H1 (cell line): Measurements from ENCODE around the gene MXI1. TPM values are rescaled to one million over a fixed set of nuclear protein-coding genes. Genes with fewer than 3 reads are reported as not detected.

ENCODE experiments used
- CTCF ChIA-PET: fragments of 300-600 bp; sonication (Branson Sonifier 250); formaldehyde crosslinking; loops from one replicate; lab custom pipeline; 2021; ENCODE audit not compliant: partially characterized antibody; lab: Charles Lee
- POLR2A ChIA-PET: fragments of 300-600 bp; sonication (Branson Sonifier 250); formaldehyde crosslinking; loops from one replicate; lab custom pipeline; 2021; ENCODE audit warnings: inconsistent platforms; ENCODE audit not compliant: partially characterized antibody; lab: Charles Lee
- DNase-seq, 2 experiments: peaks; one replicate each; pipeline versions ENCODE4 v3.0.0 to v3.0.0-alpha.2; 2010 to 2022; ENCODE audit warnings: low spot score in 2 of 2, low read depth in 1 of 2, mixed read lengths in 1 of 2
- FAIRE-seq: peaks from 2 replicates; lab custom pipeline; 2011; peaks lifted over from hg19 to GRCh38; lab: Jason Lieb, UNC
- H2AFZ ChIP-seq: 2 replicates; pipeline ENCODE4 v1.8.1; 2012; ENCODE audit warnings: low read length, inconsistent platforms
- H2AK5ac ChIP-seq: 2 replicates; pipeline ENCODE4 v1.6.1; 2013; ENCODE audit warnings: low read depth, low read length
- H2BK120ac ChIP-seq: replicated peaks from 2 replicates; pipeline ENCODE3; 2013; ENCODE audit warnings: low read depth, low read length, inconsistent platforms
- H2BK12ac ChIP-seq: 2 replicates; pipeline ENCODE4 v1.6.1; 2013; ENCODE audit warnings: low read depth, low read length
- H2BK15ac ChIP-seq: 2 replicates; pipeline ENCODE4 v1.6.1; 2013; ENCODE audit warnings: low read length
- H2BK20ac ChIP-seq: 2 replicates; pipeline ENCODE4 v1.6.1; 2013; ENCODE audit warnings: low read length
- H2BK5ac ChIP-seq: 2 replicates; pipeline ENCODE4 v1.6.1; 2013; ENCODE audit warnings: low read depth, low read length
- H3K14ac ChIP-seq: 2 replicates; pipeline ENCODE4 v1.6.1; 2013; ENCODE audit warnings: inconsistent platforms; ENCODE audit not compliant: insufficient read length
- H3K18ac ChIP-seq: 2 replicates; pipeline ENCODE4 v1.6.1; 2013; ENCODE audit warnings: low read length; ENCODE audit errors: extremely low read depth
- H3K23ac ChIP-seq: 2 replicates; pipeline ENCODE4 v1.6.1; 2013; ENCODE audit warnings: inconsistent platforms; ENCODE audit not compliant: insufficient read length
- H3K23me2 ChIP-seq: 2 replicates; pipeline ENCODE4 v1.6.1; 2013; ENCODE audit warnings: low read depth, low read length
- H3K27ac ChIP-seq: 2 replicates; pipeline ENCODE4 v1.6.1; 2011; ENCODE audit warnings: low read depth, low read length, inconsistent platforms
- H3K27me3 ChIP-seq, 4 experiments: replicated peaks in 1 of 4; 1 replicate in 1 of 4; 2 replicates in 3 of 4; pipeline versions ENCODE4 v1.6.1 to v1.8.1; 2011 to 2013; ENCODE audit warnings: low read length in 3 of 4, mild to moderate bottlenecking in 3 of 4, inconsistent platforms in 2 of 4, mixed read lengths in 2 of 4, moderate library complexity in 1 of 4; ENCODE audit not compliant: control insufficient read depth in 3 of 4, insufficient read depth in 3 of 4; ENCODE audit errors: extremely low read depth in 1 of 4
- H3K36me3 ChIP-seq, 4 experiments: 2 replicates each; pipeline versions ENCODE4 v1.6.1 to v1.8.1; 2011 to 2013; ENCODE audit warnings: mild to moderate bottlenecking in 4 of 4, low read length in 3 of 4, moderate library complexity in 2 of 4, control low read depth in 1 of 4, inconsistent platforms in 1 of 4; ENCODE audit not compliant: insufficient read depth in 4 of 4, control insufficient read depth in 2 of 4
- H3K4ac ChIP-seq: replicated peaks from 2 replicates; pipeline ENCODE3; 2013; ENCODE audit warnings: low read length, low read depth, mixed read lengths, inconsistent platforms; ENCODE audit not compliant: insufficient read length
- H3K4me1 ChIP-seq, 4 experiments: replicated peaks in 1 of 4; 1 replicate in 1 of 4; 2 replicates in 3 of 4; pipeline versions ENCODE4 v1.6.1 to v1.8.1; 2011 to 2013; ENCODE audit warnings: low read length in 3 of 4, inconsistent platforms in 2 of 4, mixed read lengths in 1 of 4; ENCODE audit not compliant: insufficient read depth in 4 of 4, control insufficient read depth in 3 of 4
- H3K4me2 ChIP-seq, 2 experiments: 2 replicates each; pipeline versions ENCODE4 v1.6.1 to v1.8.1; 2011 to 2013; ENCODE audit warnings: low read depth in 2 of 2, low read length in 2 of 2, control low read depth in 1 of 2, inconsistent platforms in 1 of 2, mild to moderate bottlenecking in 1 of 2; ENCODE audit not compliant: insufficient read depth in 1 of 2
- H3K4me3 ChIP-seq, 4 experiments: fragments of 200-600, 300-600 bp in 1 of 4; sonication (generic), shearing (Covaris generic), sonication (Bioruptor Twin) in 1 of 4; 2 replicates each; pipeline versions ENCODE4 v1.5.1 to v1.8.1; 2011 to 2016; ENCODE audit warnings: low read length in 4 of 4, low read depth in 3 of 4, control low read depth in 2 of 4, inconsistent platforms in 2 of 4, mild to moderate bottlenecking in 2 of 4, mixed read lengths in 1 of 4, moderate library complexity in 1 of 4; ENCODE audit not compliant: insufficient read depth in 2 of 4; ENCODE audit errors: extremely low read depth in 1 of 4
- H3K56ac ChIP-seq: replicated peaks from 2 replicates; pipeline ENCODE3; 2013; ENCODE audit warnings: low read depth, mild to moderate bottlenecking, mixed read lengths, low read length, inconsistent platforms; ENCODE audit not compliant: insufficient read length
- H3K79me1 ChIP-seq: 2 replicates; pipeline ENCODE4 v1.6.1; 2013; ENCODE audit warnings: low read depth, low read length, control low read depth
- H3K79me2 ChIP-seq, 2 experiments: 2 replicates each; pipeline versions ENCODE4 v1.6.1 to v1.8.1; 2012 to 2013; ENCODE audit warnings: low read length in 2 of 2, mild to moderate bottlenecking in 2 of 2, inconsistent platforms in 1 of 2; ENCODE audit not compliant: insufficient read depth in 2 of 2, control insufficient read depth in 1 of 2
- H3K9ac ChIP-seq, 4 experiments: replicated peaks in 1 of 4; 1 replicate in 1 of 4; 2 replicates in 3 of 4; pipeline versions ENCODE4 v1.6.1 to v1.8.1; 2011 to 2013; ENCODE audit warnings: low read depth in 3 of 4, low read length in 3 of 4, control low read depth in 2 of 4, mild to moderate bottlenecking in 2 of 4, moderate library complexity in 2 of 4, inconsistent platforms in 1 of 4; ENCODE audit errors: extremely low read depth in 1 of 4
- H3K9me3 ChIP-seq, 2 experiments: 2 replicates each; pipeline versions ENCODE4 v1.6.1 to v1.8.1; 2012 to 2013; ENCODE audit warnings: mild to moderate bottlenecking in 2 of 2, moderate library complexity in 2 of 2, control low read depth in 1 of 2, inconsistent platforms in 1 of 2, low read depth in 1 of 2, low read length in 1 of 2, mixed read lengths in 1 of 2; ENCODE audit not compliant: insufficient read depth in 2 of 2
- H4K20me1 ChIP-seq, 2 experiments: replicated peaks in 1 of 2; 2 replicates each; pipeline versions ENCODE3 to v1.8.1; 2011 to 2013; ENCODE audit warnings: inconsistent platforms in 2 of 2, low read length in 2 of 2, mild to moderate bottlenecking in 1 of 2; ENCODE audit not compliant: insufficient read depth in 2 of 2, control insufficient read depth in 1 of 2
- H4K5ac ChIP-seq: 2 replicates; pipeline ENCODE4 v1.6.1; 2013; ENCODE audit warnings: low read length, low read depth, mixed read lengths, inconsistent platforms; ENCODE audit not compliant: insufficient read length
- H4K8ac ChIP-seq: 2 replicates; pipeline ENCODE4 v1.8.0; 2013; ENCODE audit warnings: mild to moderate bottlenecking, moderate library complexity, low read length, inconsistent platforms; ENCODE audit not compliant: insufficient read depth; ENCODE audit errors: extremely low read depth
- H4K91ac ChIP-seq: replicated peaks from 2 replicates; pipeline ENCODE3; 2013; ENCODE audit warnings: low read length, mixed read lengths, inconsistent platforms; ENCODE audit not compliant: insufficient read length
- CBX5 ChIP-seq: fragments of 300-800, 300-1000 bp; sonication (generic); IDR thresholded peaks from 2 replicates; pipeline ENCODE4 v1.7.1; 2016; ENCODE audit warnings: antibody characterized with exemption, low read length, low read depth
- CHD1 ChIP-seq: IDR thresholded peaks from 2 replicates; pipeline ENCODE4 v1.6.1; 2012; ENCODE audit warnings: low read depth, low read length, improper control_type of control experiment
- CHD2 ChIP-seq: IDR thresholded peaks from 2 replicates; pipeline ENCODE4 v1.6.1; 2012; ENCODE audit warnings: low read length, improper control_type of control experiment
- CREB1 ChIP-seq: IDR thresholded peaks from 2 replicates; pipeline ENCODE4 v1.6.1; 2012; ENCODE audit warnings: inconsistent platforms
- GTF2F1 ChIP-seq: IDR thresholded peaks from 2 replicates; pipeline ENCODE4 v1.6.1; 2012; ENCODE audit warnings: low read depth, low read length, improper control_type of control experiment, borderline replicate concordance
- POU5F1 ChIP-seq: IDR thresholded peaks from 2 replicates; pipeline ENCODE4 v1.6.1; 2011; ENCODE audit warnings: low read depth, mild to moderate bottlenecking, low read length, moderate library complexity
- SRF ChIP-seq: IDR thresholded peaks from 2 replicates; pipeline ENCODE4 v1.6.1; 2011; ENCODE audit warnings: mild to moderate bottlenecking, low read depth, low read length, moderate library complexity
- SUZ12 ChIP-seq: fragments of 200-600 bp; sonication (generic); IDR thresholded peaks from 2 replicates; pipeline ENCODE4 v1.6.1; 2012; ENCODE audit warnings: mild to moderate bottlenecking, inconsistent platforms, low read length, moderate library complexity, mixed read lengths
- TEAD4 ChIP-seq: IDR thresholded peaks from 2 replicates; pipeline ENCODE4 v1.6.1; 2012; ENCODE audit warnings: low read depth, low read length, inconsistent platforms, mixed read lengths
- YY1 ChIP-seq: IDR thresholded peaks from 2 replicates; pipeline ENCODE4 v1.6.1; 2011; ENCODE audit warnings: low read depth, mild to moderate bottlenecking, low read length
- WGBS, 2 experiments: shearing (Covaris generic) in 1 of 2; methylation state at CpG; one replicate each; pipeline versions ENCODE4 v1.1.6 to v1.1.7; 2013 to 2015; ENCODE audit warnings: low lambda C conversion rate in 2 of 2, mixed read lengths in 2 of 2, inconsistent platforms in 1 of 2, low coverage in 1 of 2, missing lambda C conversion rate in 1 of 2; ENCODE audit not compliant: insufficient replicate concordance in 2 of 2, insufficient coverage in 1 of 2, insufficient read length in 1 of 2; ENCODE audit errors: extremely low coverage in 1 of 2, missing lambda C conversion rate in 1 of 2; 5-methylcytosine and 5-hydroxymethylcytosine counted together
- polyA plus RNA-seq, 7 experiments: library from polyadenylated mRNA; depleted of rRNA in 3 of 7; stranded (reverse) in 5 of 7; unstranded in 2 of 7; fragments of >200 nt in 5 of 7; fragments of 200-250 nt in 2 of 7; gene quantifications; 1 replicate in 5 of 7; 2 replicates in 1 of 7; 4 replicates in 1 of 7; pipeline versions ENCODE4 v1.2.1 to v1.2.3, GENCODE V29; 2011 to 2013; ENCODE audit warnings: missing spikeins in 2 of 7, mixed read lengths in 2 of 7
- total RNA-seq: library from RNA; stranded (reverse); fragmentation: NEBNext Ultra II Directional; extraction: Animal tissue kit (Norgen Biotek cat#: 25700); gene quantifications from 2 replicates; pipeline ENCODE4 v1.2.1, GENCODE V29; 2021
- TF ChIP-seq, protein P1 (sequence below), 3 experiments: IDR thresholded peaks; 1 replicate in 2 of 3; 2 replicates in 1 of 3; pipeline versions ENCODE4 v1.5.1 to v1.6.1; 2011; ENCODE audit warnings: low read length in 3 of 3, mild to moderate bottlenecking in 3 of 3, inconsistent platforms in 2 of 3, low read depth in 1 of 3, moderate library complexity in 1 of 3; ENCODE audit not compliant: insufficient read depth in 1 of 3; ENCODE audit errors: control extremely low read depth in 1 of 3
- TF ChIP-seq, protein P2 (sequence below): IDR thresholded peaks from 2 replicates; pipeline ENCODE4 v1.6.1; 2011; ENCODE audit warnings: low read length, improper control_type of control experiment

The MXI1 gene
- total and polyA plus RNA-seq, 2 of the 8 experiments (the other 6 are each of a cell fraction or from before 2014, with no cell fraction given): 5.7 to 8.8 TPM

- H3K79me2 ChIP-seq: no peaks in the 10 kb centered on the region
- TF ChIP-seq POU5F1 (no peak), CHD2 (no peak), CHD1 (no peak), CREB1 (no peak), SUZ12 (no peak), YY1 (no peak), SRF (no peak), TEAD4 (no peak), GTF2F1 (no peak), CBX5 (no peak)
- TF ChIP-seq, protein P1, sequence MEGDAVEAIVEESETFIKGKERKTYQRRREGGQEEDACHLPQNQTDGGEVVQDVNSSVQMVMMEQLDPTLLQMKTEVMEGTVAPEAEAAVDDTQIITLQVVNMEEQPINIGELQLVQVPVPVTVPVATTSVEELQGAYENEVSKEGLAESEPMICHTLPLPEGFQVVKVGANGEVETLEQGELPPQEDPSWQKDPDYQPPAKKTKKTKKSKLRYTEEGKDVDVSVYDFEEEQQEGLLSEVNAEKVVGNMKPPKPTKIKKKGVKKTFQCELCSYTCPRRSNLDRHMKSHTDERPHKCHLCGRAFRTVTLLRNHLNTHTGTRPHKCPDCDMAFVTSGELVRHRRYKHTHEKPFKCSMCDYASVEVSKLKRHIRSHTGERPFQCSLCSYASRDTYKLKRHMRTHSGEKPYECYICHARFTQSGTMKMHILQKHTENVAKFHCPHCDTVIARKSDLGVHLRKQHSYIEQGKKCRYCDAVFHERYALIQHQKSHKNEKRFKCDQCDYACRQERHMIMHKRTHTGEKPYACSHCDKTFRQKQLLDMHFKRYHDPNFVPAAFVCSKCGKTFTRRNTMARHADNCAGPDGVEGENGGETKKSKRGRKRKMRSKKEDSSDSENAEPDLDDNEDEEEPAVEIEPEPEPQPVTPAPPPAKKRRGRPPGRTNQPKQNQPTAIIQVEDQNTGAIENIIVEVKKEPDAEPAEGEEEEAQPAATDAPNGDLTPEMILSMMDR (IDR thresholded peaks at IDR 0.05; ENCODE audit: control extremely low read depth in 1 of 3, insufficient read depth in 1 of 3, low read depth in 1 of 3, low read length in 3 of 3): no peak
- TF ChIP-seq, protein P2, sequence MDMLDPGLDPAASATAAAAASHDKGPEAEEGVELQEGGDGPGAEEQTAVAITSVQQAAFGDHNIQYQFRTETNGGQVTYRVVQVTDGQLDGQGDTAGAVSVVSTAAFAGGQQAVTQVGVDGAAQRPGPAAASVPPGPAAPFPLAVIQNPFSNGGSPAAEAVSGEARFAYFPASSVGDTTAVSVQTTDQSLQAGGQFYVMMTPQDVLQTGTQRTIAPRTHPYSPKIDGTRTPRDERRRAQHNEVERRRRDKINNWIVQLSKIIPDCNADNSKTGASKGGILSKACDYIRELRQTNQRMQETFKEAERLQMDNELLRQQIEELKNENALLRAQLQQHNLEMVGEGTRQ: no peak
Measured at GRCh38 chr10:110217662-110218008, 10.2 kb downstream of the MXI1 start.

More at GRCh38 chr10:110217662-110218008, 10.2 kb downstream of the MXI1 start:
- Histone ChIP-seq H3K9ac (no peak overlapping the region), H2BK5ac (no peak overlapping the region), H3K56ac (no peak overlapping the region), H3K79me1 (no peaks in the 10 kb centered on the region), H2BK15ac (no peak overlapping the region), H4K8ac (no peak overlapping the region), H3K9me3 (no peaks in the 10 kb centered on the region), H2BK120ac (no peak overlapping the region), H3K27ac (no peak overlapping the region), H4K20me1 (peaks cover 0 to 1% of the 10 kb centered on the region in 2 experiments), H2BK20ac (no peak overlapping the region), H3K27me3 (peaks cover 0 to 13% (median 5%) of the 10 kb centered on the region in 4 experiments; a peak in 6 of 7 replicates), H4K91ac (no peak overlapping the region), H3K4me2 (no peak overlapping the region), H3K18ac (no peak overlapping the region), H3K4me3 (no peak overlapping the region), H3K23ac (no peak overlapping the region), H4K5ac (no peak overlapping the region), H3K4me1 (peaks cover 0 to 12% (median 6%) of the 10 kb centered on the region in 4 experiments; a peak in 6 of 7 replicates), H3K4ac (no peak overlapping the region), H3K14ac (no peak overlapping the region), H3K23me2 (no peaks in the 10 kb centered on the region), H3K36me3 (no peaks in the 10 kb centered on the region), H2AK5ac (no peak overlapping the region), H2AFZ (no peak overlapping the region), H2BK12ac (no peak overlapping the region)
- ChIA-PET CTCF (interaction anchor here (0.6 to 17.9 kb wide), 6 partner anchors 8 to 85 kb away, joined by 3 to 333 read pairs (median 19); partner anchors contain the start of gene MXI1), POLR2A (interaction anchor here (0.8 to 2.4 kb wide), 2 partner anchors 10 to 11 kb away, joined by 4 to 8 read pairs; partner anchors contain the start of gene MXI1)
- WGBS, 2 experiments: 75% methylated on average over 2 of the region's 2 CpGs; no CpG with 5 or more reads in 1 of the 2 experiments
- FAIRE-seq: no peak
- no peak for DNase-seq
